OCI-LY1 (cell line): ENCODE measurements around the gene ZBTB20.

Experiments used
- H2AFZ ChIP-seq: fragments of 200-600 bp; sonication (generic), shearing (Covaris generic); 2 replicates; pipeline ENCODE4 v1.6.0; 2014; ENCODE audit warnings: antibody characterized with exemption, mild to moderate bottlenecking, low read length
- H3F3A ChIP-seq: fragments of 200-600 bp; sonication (generic), shearing (Covaris generic); 2 replicates; pipeline ENCODE4 v1.6.0; 2014; ENCODE audit warnings: mild to moderate bottlenecking, antibody characterized with exemption, low read length, moderate library complexity; ENCODE audit not compliant: insufficient read depth
- H3K27ac ChIP-seq: fragments of 200-600 bp; sonication (generic); 2 replicates; pipeline ENCODE4 v1.5.1; 2014; ENCODE audit warnings: low read length, mixed run types, mild to moderate bottlenecking, low read depth; ENCODE audit not compliant: poor library complexity, severe bottlenecking
- H3K27me3 ChIP-seq: fragments of 200-600 bp; sonication (generic); 2 replicates; pipeline ENCODE4 v1.6.0; 2014; ENCODE audit warnings: antibody characterized with exemption, mild to moderate bottlenecking, low read length, moderate library complexity; ENCODE audit not compliant: insufficient read depth
- H3K36me3 ChIP-seq: fragments of 200-600 bp; sonication (generic); 2 replicates; pipeline ENCODE4 v1.6.1; 2014; ENCODE audit warnings: mild to moderate bottlenecking, antibody characterized with exemption, low read length, moderate library complexity, mixed read lengths; ENCODE audit not compliant: insufficient read depth
- H3K4me1 ChIP-seq: fragments of 200-600 bp; sonication (generic); 2 replicates; pipeline ENCODE4 v1.5.1; 2014; ENCODE audit warnings: mild to moderate bottlenecking, low read length, moderate library complexity; ENCODE audit not compliant: insufficient read depth, severe bottlenecking
- H3K4me2 ChIP-seq: fragments of 200-600 bp; sonication (generic), shearing (Covaris generic); 2 replicates; pipeline ENCODE4 v1.6.1; 2014; ENCODE audit warnings: low read length
- H3K4me3 ChIP-seq: fragments of 200-600 bp; sonication (generic); 2 replicates; pipeline ENCODE4 v1.5.1; 2014; ENCODE audit warnings: low read length, low read depth, mild to moderate bottlenecking, mixed read lengths; ENCODE audit not compliant: poor library complexity, severe bottlenecking
- H3K79me2 ChIP-seq: fragments of 200-600 bp; shearing (Covaris generic); 2 replicates; pipeline ENCODE4 v1.6.1; 2016; ENCODE audit warnings: mixed run types, low read length, mixed read lengths; ENCODE audit not compliant: insufficient read depth
- H3K9ac ChIP-seq: fragments of 200-600 bp; sonication (generic), shearing (Covaris generic); 2 replicates; pipeline ENCODE4 v1.6.1; 2014; ENCODE audit warnings: mild to moderate bottlenecking, low read length, mixed read lengths
- H3K9me2 ChIP-seq: fragments of 200-600 bp; sonication (generic), shearing (Covaris generic); 2 replicates; pipeline ENCODE4 v1.6.1; 2014; ENCODE audit warnings: low read depth, mild to moderate bottlenecking, low read length, mixed read lengths
- H3K9me3 ChIP-seq: fragments of 200-600 bp; shearing (Covaris generic); 2 replicates; pipeline ENCODE4 v1.6.1; 2014; ENCODE audit warnings: low read length, mixed read lengths
- H4K20me1 ChIP-seq: fragments of 200-600 bp; sonication (generic), shearing (Covaris generic); 2 replicates; pipeline ENCODE4 v1.6.0; 2016; ENCODE audit warnings: mild to moderate bottlenecking, low read length; ENCODE audit not compliant: insufficient read depth
- CTCF ChIP-seq: fragments of 200-600 bp; sonication (generic), shearing (Covaris generic); IDR thresholded peaks from 2 replicates; pipeline ENCODE4 v1.5.1; 2017; ENCODE audit warnings: mild to moderate bottlenecking, antibody characterized with exemption, low read length, moderate library complexity, mixed read lengths
- EZH2 ChIP-seq: fragments of 200-600 bp; sonication (generic), shearing (Covaris generic); IDR thresholded peaks from 2 replicates; pipeline ENCODE4 v1.8.0; 2017; ENCODE audit warnings: borderline replicate concordance, mixed run types, mild to moderate bottlenecking, antibody characterized with exemption, low read length, moderate library complexity, mixed read lengths

Gene ZBTB20

DNA sequence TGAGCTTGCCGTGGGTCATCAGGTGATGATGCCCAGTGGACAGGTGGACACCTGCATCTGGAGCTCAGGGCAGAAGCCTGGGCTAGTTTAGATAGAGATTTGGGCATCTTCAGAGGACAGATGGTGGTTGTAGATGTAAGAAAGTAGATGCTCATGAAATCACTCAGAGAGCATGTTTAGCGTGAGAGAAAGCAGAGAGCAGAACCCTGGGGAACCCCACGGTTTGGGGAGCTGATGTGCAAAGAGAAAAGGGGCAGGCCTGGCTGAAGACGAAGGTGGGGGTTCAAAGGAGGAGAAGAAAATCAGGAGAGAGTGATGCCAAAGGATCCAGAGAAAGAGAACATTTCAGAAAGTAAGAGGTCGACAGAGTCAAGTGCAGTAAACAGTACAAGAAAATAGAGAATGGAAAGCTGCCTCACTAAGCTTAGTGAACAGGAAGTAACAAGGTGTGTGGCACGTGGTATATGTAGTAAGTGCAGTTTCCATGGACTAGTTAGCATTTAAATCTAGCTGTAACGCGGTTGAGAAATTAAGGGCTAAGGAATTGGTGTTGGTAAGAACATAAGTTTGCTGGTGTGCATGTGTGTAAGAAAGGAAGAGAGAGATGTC lies 839.8 kb downstream of the ZBTB20 start:
- H3K4me2 ChIP-seq, result peak overlapping the region; percentile 6; the same call in 1 of the 2 replicates
- H3K27me3 ChIP-seq, result no peaks in the 10 kb centered on the region
- TF ChIP-seq EZH2, result no peak
- TF ChIP-seq CTCF, result no peak
- H3K36me3 ChIP-seq, result no peaks in the 10 kb centered on the region
- H3K79me2 ChIP-seq, result no peaks in the 10 kb centered on the region
- no peak overlapping the region for H3K27ac ChIP-seq
- peaks cover 23% of the 10 kb centered on the region for H3K4me1 ChIP-seq
- H3K9me3 ChIP-seq, result no peaks in the 10 kb centered on the region
- H3F3A ChIP-seq, result no peaks in the 10 kb centered on the region
- no peak overlapping the region for H3K4me3 ChIP-seq
- H2AFZ ChIP-seq, result no peak overlapping the region
- no peak overlapping the region for H3K9ac ChIP-seq
- no peaks in the 10 kb centered on the region for H4K20me1 ChIP-seq
- H3K9me2 ChIP-seq, result no peaks in the 10 kb centered on the region

DNA sequence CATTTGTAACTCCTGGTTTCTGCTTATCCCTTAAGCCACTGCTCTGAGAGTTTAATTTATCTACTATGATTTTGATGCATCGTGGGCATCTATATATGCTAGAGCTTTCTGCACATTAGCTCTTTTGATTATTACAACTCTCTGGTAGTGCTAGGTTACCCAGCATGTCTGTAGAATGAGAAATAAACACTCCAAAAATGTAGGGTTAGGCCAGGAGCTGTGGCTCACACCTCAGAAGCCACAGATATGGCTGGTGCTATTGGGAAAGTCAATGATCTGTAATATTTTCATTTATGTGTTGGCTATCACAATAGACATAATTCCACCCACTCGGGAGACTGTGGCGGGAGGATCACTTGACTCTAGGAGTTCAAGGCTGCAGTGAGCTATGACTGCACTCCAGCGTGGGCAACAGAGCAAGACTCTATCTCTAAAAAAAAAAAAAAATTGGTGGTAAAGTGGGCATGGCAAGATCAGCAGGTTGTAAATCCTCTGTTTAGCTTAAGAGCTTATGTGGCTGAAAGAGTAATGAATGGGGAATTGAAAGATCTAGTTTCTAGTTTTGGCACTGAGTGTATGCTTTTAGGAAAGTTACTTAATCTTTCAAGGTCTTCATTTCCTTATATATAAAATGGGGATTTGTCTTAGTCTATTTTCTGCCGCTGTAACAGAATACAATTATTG lies 847.0 kb downstream of the ZBTB20 start:
- H3K9ac ChIP-seq, result no peak overlapping the region
- H3K36me3 ChIP-seq, result no peaks in the 10 kb centered on the region
- H3K9me3 ChIP-seq, result no peaks in the 10 kb centered on the region
- H4K20me1 ChIP-seq, result no peaks in the 10 kb centered on the region
- no peak for TF ChIP-seq EZH2
- no peak for TF ChIP-seq CTCF
- H3K4me1 ChIP-seq, result peaks cover 4% of the 10 kb centered on the region
- no peak overlapping the region for H3K4me3 ChIP-seq
- no peaks in the 10 kb centered on the region for H3K9me2 ChIP-seq
- no peaks in the 10 kb centered on the region for H3K79me2 ChIP-seq
- no peak overlapping the region for H2AFZ ChIP-seq
- no peak overlapping the region for H3K27ac ChIP-seq
- H3K27me3 ChIP-seq, result no peaks in the 10 kb centered on the region
- H3F3A ChIP-seq, result no peaks in the 10 kb centered on the region
- H3K4me2 ChIP-seq, result no peak overlapping the region

DNA sequence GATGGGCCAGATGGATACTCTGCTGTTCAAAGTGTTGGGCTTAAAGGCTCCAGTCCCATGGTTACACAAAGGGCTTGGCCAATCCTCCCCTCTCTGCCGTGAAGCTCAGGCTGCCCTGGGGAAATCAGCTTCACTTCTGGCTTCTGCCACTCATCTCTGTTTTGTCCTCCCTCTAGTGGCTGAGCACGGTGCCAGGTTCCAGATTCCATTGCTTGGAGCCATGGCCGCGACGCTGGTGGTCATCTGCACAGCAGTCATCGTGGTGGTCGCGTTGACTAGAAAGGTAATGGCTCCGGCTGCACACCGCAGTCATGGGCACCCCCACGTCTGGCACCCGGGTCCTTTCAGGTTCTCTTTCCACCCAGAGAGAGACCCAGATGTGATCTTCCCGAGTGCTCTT lies 847.7 kb downstream of the ZBTB20 start:
- Histone ChIP-seq H3K4me3 (no peak overlapping the region), H4K20me1 (no peaks in the 10 kb centered on the region), H3K4me2 (peak overlapping the region; percentile 0; the same call in 1 of the 2 replicates), H3K79me2 (no peaks in the 10 kb centered on the region), H3K9ac (no peak overlapping the region), H3K4me1 (peaks cover 4% of the 10 kb centered on the region), H3K36me3 (no peaks in the 10 kb centered on the region), H3K9me3 (no peaks in the 10 kb centered on the region), H3K9me2 (no peaks in the 10 kb centered on the region), H3K27ac (no peak overlapping the region), H3K27me3 (no peaks in the 10 kb centered on the region), H2AFZ (no peak overlapping the region), H3F3A (no peaks in the 10 kb centered on the region)
- TF ChIP-seq CTCF, result peak; percentile 65
- no peak for TF ChIP-seq EZH2
